HepG2 (cell line): ENCODE data around the gene ACAP3. TPM values are rescaled to one million over a fixed set of nuclear protein-coding genes. Genes with fewer than 3 reads are reported as not detected.

Source experiments
- CREB3 ChIP-seq: sonication (generic); formaldehyde crosslinking; IDR thresholded peaks from 2 replicates; pipeline ENCODE4 v1.5.0; 2020; ENCODE audit warnings: missing genetic modification reagents
- HNRNPK ChIP-seq: fragments of 200-400 bp; formaldehyde crosslinking; IDR thresholded peaks from 2 replicates; pipeline ENCODE4 v1.6.1; 2018; ENCODE audit warnings: low read length, low read depth, moderate library complexity, mild to moderate bottlenecking; ENCODE audit not compliant: poor library complexity, severe bottlenecking
- IRF2 ChIP-seq: IDR thresholded peaks from 2 replicates; pipeline ENCODE4 v1.6.1; 2018; ENCODE audit warnings: missing genetic modification reagents, missing compliant biosample characterization
- KAT2B ChIP-seq: fragments of 150-350 bp; IDR thresholded peaks from 2 replicates; pipeline ENCODE4 v1.6.1; 2014; ENCODE audit warnings: low read depth, low read length, borderline replicate concordance
- KDM2A ChIP-seq: sonication (generic); formaldehyde crosslinking; IDR thresholded peaks from 2 replicates; pipeline ENCODE4 v1.4.0; 2020; ENCODE audit warnings: low read depth, missing genetic modification reagents, borderline replicate concordance
- NCOA5 ChIP-seq: sonication (generic); formaldehyde crosslinking; IDR thresholded peaks from 2 replicates; pipeline ENCODE4 v1.4.0; 2020; ENCODE audit warnings: missing genetic modification reagents
- NFYB ChIP-seq: sonication (generic); formaldehyde crosslinking; IDR thresholded peaks from 2 replicates; pipeline ENCODE4 v1.4.0; 2020; ENCODE audit warnings: missing genetic modification reagents
- PLRG1 ChIP-seq: fragments of 450-650 bp; conservative IDR thresholded peaks from 2 replicates; pipeline ENCODE4 v1.6.1; 2016
- RFXAP ChIP-seq: sonication (generic); formaldehyde crosslinking; IDR thresholded peaks from 2 replicates; pipeline ENCODE4 v1.4.0; 2020; ENCODE audit warnings: missing genetic modification reagents, borderline replicate concordance
- TAF15 ChIP-seq: fragments of 200-400 bp; formaldehyde crosslinking; IDR thresholded peaks from one replicate; pipeline ENCODE4 v1.6.1; 2018; ENCODE audit warnings: mild to moderate bottlenecking, low read depth, low read length; ENCODE audit not compliant: poor library complexity, severe bottlenecking
- TCF7L2 ChIP-seq: IDR thresholded peaks from 2 replicates; pipeline ENCODE4 v1.6.1; 2011; ENCODE audit warnings: mild to moderate bottlenecking, low read depth, low read length, moderate library complexity
- ZBTB42 ChIP-seq: sonication (generic); formaldehyde crosslinking; IDR thresholded peaks from 2 replicates; pipeline ENCODE4 v1.5.0; 2020; ENCODE audit warnings: mild to moderate bottlenecking, missing genetic modification reagents
- ZC3H4 ChIP-seq: sonication (generic); formaldehyde crosslinking; IDR thresholded peaks from 2 replicates; pipeline ENCODE4 v1.4.0; 2020; ENCODE audit warnings: missing genetic modification reagents, borderline replicate concordance
- ZNF264 ChIP-seq: sonication (generic); formaldehyde crosslinking; IDR thresholded peaks from 2 replicates; pipeline ENCODE4 v1.4.0; 2020; ENCODE audit warnings: missing genetic modification reagents
- ZNF281 ChIP-seq: sonication (generic); formaldehyde crosslinking; IDR thresholded peaks from 2 replicates; pipeline ENCODE4 v1.4.0; 2020; ENCODE audit warnings: missing genetic modification reagents, borderline replicate concordance
- ZNF3 ChIP-seq: IDR thresholded peaks from 2 replicates; pipeline ENCODE4 v1.7.0; 2017; ENCODE audit warnings: inconsistent platforms
- ZNF644 ChIP-seq: IDR thresholded peaks from 2 replicates; pipeline ENCODE4 v1.6.1; 2016; ENCODE audit warnings: low read depth
- ZNF7 ChIP-seq: IDR thresholded peaks from 2 replicates; pipeline ENCODE4 v1.6.1; 2016; ENCODE audit warnings: missing biosample characterization, missing genetic modification reagents
- ZNF792 ChIP-seq: IDR thresholded peaks from 2 replicates; pipeline ENCODE4 v1.6.1; 2016
- polyA plus RNA-seq, 8 experiments: library from polyadenylated mRNA; depleted of rRNA in 3 of 8; stranded (reverse) in 7 of 8; unstranded in 1 of 8; fragments of >200 nt; fragmentation: Illumina TruSeq in 4 of 8; extraction: Trizol in 4 of 8; gene quantifications; 2 replicates each; pipeline versions ENCODE4 v1.2.1 to v1.2.3, GENCODE V29; 2011 to 2016; ENCODE audit warnings: low read depth in 4 of 8, missing spikeins in 1 of 8, mixed read lengths in 1 of 8; ENCODE audit not compliant: insufficient read depth in 1 of 8
- total RNA-seq, 5 experiments: library from RNA; depleted of rRNA; stranded (reverse); fragments of >200 nt; fragmentation: Illumina TruSeq; extraction: Trizol; gene quantifications; 2 replicates each; pipeline ENCODE4 v1.2.3, GENCODE V29; 2016; ENCODE audit warnings: low read depth in 1 of 5
- TF ChIP-seq, protein P1 (sequence below): sonication (generic); formaldehyde crosslinking; IDR thresholded peaks from 2 replicates; pipeline ENCODE4 v1.5.0; 2020; ENCODE audit warnings: mild to moderate bottlenecking, missing genetic modification reagents
- TF ChIP-seq, protein P2 (sequence below): sonication (generic); formaldehyde crosslinking; conservative IDR thresholded peaks from 2 replicates; pipeline ENCODE4 v1.4.0; 2020; ENCODE audit warnings: mild to moderate bottlenecking, missing genetic modification reagents, moderate library complexity
- TF ChIP-seq, protein P3 (sequence below): sonication (generic); IDR thresholded peaks from 2 replicates; pipeline ENCODE4 v1.6.1; 2016; ENCODE audit warnings: low read depth, borderline replicate concordance

Gene ACAP3
- total and polyA plus RNA-seq, 2 of the 13 experiments (the other 11 are each of a cell fraction or from before 2014, with no cell fraction given): 29.4 to 50.8 TPM

GRCh38 chr1:1306661-1307260 is 969 bp downstream of the ACAP3 start (continued):
- TF ChIP-seq CREB3 (CRISPR knock-in tag): no peak
- no peak for TF ChIP-seq ZNF644 (CRISPR knock-in tag)
- TF ChIP-seq ZNF281 (CRISPR knock-in tag): peak; percentile 29; the same call in 1 of the 2 replicates
- TF ChIP-seq KDM2A (CRISPR knock-in tag): peak; percentile 60; the same call in 1 of the 2 replicates
- TF ChIP-seq, protein P1, sequence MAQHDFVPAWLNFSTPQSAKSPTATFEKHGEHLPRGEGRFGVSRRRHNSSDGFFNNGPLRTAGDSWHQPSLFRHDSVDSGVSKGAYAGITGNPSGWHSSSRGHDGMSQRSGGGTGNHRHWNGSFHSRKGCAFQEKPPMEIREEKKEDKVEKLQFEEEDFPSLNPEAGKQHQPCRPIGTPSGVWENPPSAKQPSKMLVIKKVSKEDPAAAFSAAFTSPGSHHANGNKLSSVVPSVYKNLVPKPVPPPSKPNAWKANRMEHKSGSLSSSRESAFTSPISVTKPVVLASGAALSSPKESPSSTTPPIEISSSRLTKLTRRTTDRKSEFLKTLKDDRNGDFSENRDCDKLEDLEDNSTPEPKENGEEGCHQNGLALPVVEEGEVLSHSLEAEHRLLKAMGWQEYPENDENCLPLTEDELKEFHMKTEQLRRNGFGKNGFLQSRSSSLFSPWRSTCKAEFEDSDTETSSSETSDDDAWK (CRISPR knock-in tag): no peak
- TF ChIP-seq ZNF7 (CRISPR knock-in tag): no peak
- no peak for TF ChIP-seq TCF7L2
- no peak for TF ChIP-seq ZNF264 (CRISPR knock-in tag)
- no peak for TF ChIP-seq KAT2B
- no peak for TF ChIP-seq NCOA5 (CRISPR knock-in tag)
- TF ChIP-seq NFYB (CRISPR knock-in tag): no peak
- TF ChIP-seq HNRNPK: no peak
- TF ChIP-seq ZC3H4: no peak
- TF ChIP-seq ZNF792 (CRISPR knock-in tag): no peak
- TF ChIP-seq PLRG1: no peak
- TF ChIP-seq RFXAP: 0 out of 2 replicates have a peak, but pooled peaks have one; percentile 30
- TF ChIP-seq, protein P2, sequence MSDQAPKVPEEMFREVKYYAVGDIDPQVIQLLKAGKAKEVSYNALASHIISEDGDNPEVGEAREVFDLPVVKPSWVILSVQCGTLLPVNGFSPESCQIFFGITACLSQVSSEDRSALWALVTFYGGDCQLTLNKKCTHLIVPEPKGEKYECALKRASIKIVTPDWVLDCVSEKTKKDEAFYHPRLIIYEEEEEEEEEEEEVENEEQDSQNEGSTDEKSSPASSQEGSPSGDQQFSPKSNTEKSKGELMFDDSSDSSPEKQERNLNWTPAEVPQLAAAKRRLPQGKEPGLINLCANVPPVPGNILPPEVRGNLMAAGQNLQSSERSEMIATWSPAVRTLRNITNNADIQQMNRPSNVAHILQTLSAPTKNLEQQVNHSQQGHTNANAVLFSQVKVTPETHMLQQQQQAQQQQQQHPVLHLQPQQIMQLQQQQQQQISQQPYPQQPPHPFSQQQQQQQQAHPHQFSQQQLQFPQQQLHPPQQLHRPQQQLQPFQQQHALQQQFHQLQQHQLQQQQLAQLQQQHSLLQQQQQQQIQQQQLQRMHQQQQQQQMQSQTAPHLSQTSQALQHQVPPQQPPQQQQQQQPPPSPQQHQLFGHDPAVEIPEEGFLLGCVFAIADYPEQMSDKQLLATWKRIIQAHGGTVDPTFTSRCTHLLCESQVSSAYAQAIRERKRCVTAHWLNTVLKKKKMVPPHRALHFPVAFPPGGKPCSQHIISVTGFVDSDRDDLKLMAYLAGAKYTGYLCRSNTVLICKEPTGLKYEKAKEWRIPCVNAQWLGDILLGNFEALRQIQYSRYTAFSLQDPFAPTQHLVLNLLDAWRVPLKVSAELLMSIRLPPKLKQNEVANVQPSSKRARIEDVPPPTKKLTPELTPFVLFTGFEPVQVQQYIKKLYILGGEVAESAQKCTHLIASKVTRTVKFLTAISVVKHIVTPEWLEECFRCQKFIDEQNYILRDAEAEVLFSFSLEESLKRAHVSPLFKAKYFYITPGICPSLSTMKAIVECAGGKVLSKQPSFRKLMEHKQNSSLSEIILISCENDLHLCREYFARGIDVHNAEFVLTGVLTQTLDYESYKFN (CRISPR knock-in tag): peak; percentile 74
- TF ChIP-seq, protein P3, sequence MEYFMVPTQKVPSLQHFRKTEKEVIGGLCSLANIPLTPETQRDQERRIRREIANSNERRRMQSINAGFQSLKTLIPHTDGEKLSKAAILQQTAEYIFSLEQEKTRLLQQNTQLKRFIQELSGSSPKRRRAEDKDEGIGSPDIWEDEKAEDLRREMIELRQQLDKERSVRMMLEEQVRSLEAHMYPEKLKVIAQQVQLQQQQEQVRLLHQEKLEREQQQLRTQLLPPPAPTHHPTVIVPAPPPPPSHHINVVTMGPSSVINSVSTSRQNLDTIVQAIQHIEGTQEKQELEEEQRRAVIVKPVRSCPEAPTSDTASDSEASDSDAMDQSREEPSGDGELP: no peak
- no peak for TF ChIP-seq IRF2
- TF ChIP-seq TAF15: no peak
- no peak for TF ChIP-seq ZNF3 (CRISPR knock-in tag)
- TF ChIP-seq ZBTB42 (CRISPR knock-in tag): no peak
